HCT116 (cell line): ENCODE measurements around the gene SCN3A. TPM values are rescaled to one million over a fixed set of nuclear protein-coding genes. Genes with fewer than 3 reads are reported as not detected.

ENCODE experiments used
- ATAC-seq: fragments of 200-7000 bp; cut with Tn5 transposase; 2 replicates; pipeline ENCODE4 v1.9.1; 2020; ENCODE audit warnings: mild to moderate bottlenecking, moderate library complexity
- BruUV-seq: library from RNA; stranded (reverse); fragments of 400-500 nt; replicated peaks from 2 replicates; lab custom pipeline; 2021; lab: Mats Ljungman, UMichigan
- CTCF ChIA-PET: fragments of 300-600 bp; sonication (Branson Sonifier 250); formaldehyde crosslinking; loops from one replicate; lab custom pipeline; 2021; ENCODE audit warnings: antibody characterized with exemption; lab: Charles Lee
- POLR2A ChIA-PET: fragments of 300-600, 350-600 bp; sonication (Branson Sonifier 250); formaldehyde crosslinking; loops from one replicate; lab custom pipeline; 2021; ENCODE audit warnings: antibody characterized with exemption; lab: Charles Lee
- RAD21 ChIA-PET, 2 experiments: fragments of 300-600 bp; sonication (Branson Sonifier 250); formaldehyde crosslinking; loops; one replicate each; lab custom pipeline; 2023; ENCODE audit warnings: low total read pairs in 2 of 2; ENCODE audit not compliant: uncharacterized antibody in 2 of 2, unreplicated experiment in 2 of 2, low non-redundant PET in 1 of 2; lab: Charles Lee
- DNase-seq: peaks from one replicate; pipeline ENCODE4 v3.0.0-alpha.2; 2010; ENCODE audit warnings: low read depth, low spot score
- H2AFZ ChIP-seq: fragments of 200-600 bp; shearing (Covaris generic), sonication (generic); 2 replicates; pipeline ENCODE4 v1.6.1; 2017; ENCODE audit warnings: low read depth, mixed run types, mixed read lengths, antibody characterized with exemption, low read length; ENCODE audit not compliant: poor library complexity, severe bottlenecking
- H3K27ac ChIP-seq: 2 replicates; pipeline ENCODE4 v1.5.1; 2012; ENCODE audit warnings: low read depth, low read length
- H3K27me3 ChIP-seq: fragments of 200-600 bp; sonication (generic); 2 replicates; pipeline ENCODE4 v1.6.1; 2016; ENCODE audit warnings: mixed run types, low read length, mixed read lengths; ENCODE audit not compliant: insufficient read depth
- H3K36me3 ChIP-seq, 2 experiments: fragments of 200-500 bp in 1 of 2; fragments of 200-600 bp in 1 of 2; sonication (Bioruptor generic) in 1 of 2; sonication (generic) in 1 of 2; 2 replicates each; pipeline versions ENCODE4 v1.5.1 to v1.6.1; 2014 to 2016; ENCODE audit warnings: low read length in 2 of 2, inconsistent platforms in 1 of 2, mixed read lengths in 1 of 2, mixed run types in 1 of 2; ENCODE audit not compliant: insufficient read depth in 2 of 2, control insufficient read depth in 1 of 2
- H3K4me1 ChIP-seq, 2 experiments: fragments of 200-600 bp in 1 of 2; sonication (generic) in 1 of 2; 2 replicates each; pipeline versions ENCODE4 v1.5.1 to v1.6.1; 2012 to 2017; ENCODE audit warnings: low read length in 2 of 2, inconsistent platforms in 1 of 2, mild to moderate bottlenecking in 1 of 2, mixed read lengths in 1 of 2, mixed run types in 1 of 2, moderate library complexity in 1 of 2; ENCODE audit not compliant: insufficient read depth in 2 of 2, control insufficient read depth in 1 of 2
- H3K4me2 ChIP-seq: fragments of 200-600 bp; sonication (generic); 2 replicates; pipeline ENCODE4 v1.6.1; 2017; ENCODE audit warnings: mixed run types, low read length, mixed read lengths
- H3K4me3 ChIP-seq, 2 experiments: fragments of 200-600 bp in 1 of 2; sonication (generic) in 1 of 2; replicated peaks in 1 of 2; 2 replicates each; pipeline ENCODE4 v1.5.1; 2011 to 2016; ENCODE audit warnings: low read length in 2 of 2, control low read depth in 1 of 2, low read depth in 1 of 2, mild to moderate bottlenecking in 1 of 2, mixed read lengths in 1 of 2, mixed run types in 1 of 2
- H3K79me2 ChIP-seq: fragments of 200-600 bp; sonication (generic); 2 replicates; pipeline ENCODE4 v1.6.1; 2017; ENCODE audit warnings: mild to moderate bottlenecking, mixed run types, low read length, moderate library complexity, mixed read lengths; ENCODE audit not compliant: insufficient read depth
- H3K9ac ChIP-seq: fragments of 200-600 bp; sonication (generic); 2 replicates; pipeline ENCODE4 v1.6.1; 2016; ENCODE audit warnings: low read length, mixed read lengths
- H3K9me2 ChIP-seq: fragments of 200-600 bp; sonication (generic), shearing (Covaris generic); 2 replicates; pipeline ENCODE4 v1.6.1; 2017; ENCODE audit warnings: mixed run types, mild to moderate bottlenecking, moderate library complexity; ENCODE audit not compliant: insufficient read depth
- H3K9me3 ChIP-seq, 2 experiments: fragments of 200-500 bp in 1 of 2; fragments of 200-600 bp in 1 of 2; sonication (Bioruptor generic) in 1 of 2; sonication (generic) in 1 of 2; 2 replicates each; pipeline ENCODE4 v1.6.1; 2014 to 2017; ENCODE audit warnings: low read length in 2 of 2, mixed read lengths in 2 of 2, inconsistent platforms in 1 of 2, low read depth in 1 of 2, mild to moderate bottlenecking in 1 of 2, mixed run types in 1 of 2, moderate library complexity in 1 of 2; ENCODE audit not compliant: control insufficient read depth in 1 of 2, insufficient read depth in 1 of 2
- H4K20me1 ChIP-seq: fragments of 200-600 bp; sonication (generic), shearing (Covaris generic); 2 replicates; pipeline ENCODE4 v1.6.1; 2017; ENCODE audit warnings: mixed run types, mild to moderate bottlenecking, moderate library complexity; ENCODE audit not compliant: insufficient read depth
- ATF3 ChIP-seq: IDR thresholded peaks from 2 replicates; pipeline ENCODE4 v1.6.1; 2012
- CTCF ChIP-seq, 3 experiments: fragments of 200-600 bp in 1 of 3; sonication (generic) in 1 of 3; IDR thresholded peaks in 2 of 3; conservative IDR thresholded peaks in 1 of 3; 2 replicates each; pipeline ENCODE4 v1.5.1; 2012 to 2017; ENCODE audit warnings: low read depth in 2 of 3, low read length in 2 of 3, antibody characterized with exemption in 1 of 3, borderline replicate concordance in 1 of 3, control low read depth in 1 of 3, mild to moderate bottlenecking in 1 of 3, mixed read lengths in 1 of 3, mixed run types in 1 of 3, moderate library complexity in 1 of 3; ENCODE audit not compliant: insufficient read depth in 1 of 3
- ELF1 ChIP-seq: IDR thresholded peaks from 2 replicates; pipeline ENCODE4 v1.6.1; 2012; ENCODE audit warnings: low read depth, borderline replicate concordance
- EZH2 ChIP-seq: fragments of 200-600 bp; sonication (generic); IDR thresholded peaks from 2 replicates; pipeline ENCODE4 v1.6.1; 2017; ENCODE audit warnings: antibody characterized with exemption, mixed run types
- EZH2phosphoT487 ChIP-seq: fragments of 200-600 bp; IDR thresholded peaks from 2 replicates; pipeline ENCODE4 v1.6.1; 2018; ENCODE audit warnings: antibody characterized with exemption, borderline replicate concordance
- FOSL1 ChIP-seq: IDR thresholded peaks from 2 replicates; pipeline ENCODE4 v1.6.1; 2012; ENCODE audit warnings: low read depth
- JUND ChIP-seq: IDR thresholded peaks from 2 replicates; pipeline ENCODE4 v1.6.1; 2012
- MAX ChIP-seq: IDR thresholded peaks from 2 replicates; pipeline ENCODE4 v1.6.1; 2012
- RAD21 ChIP-seq: IDR thresholded peaks from 2 replicates; pipeline ENCODE4 v1.6.1; 2012; ENCODE audit warnings: low read depth, mild to moderate bottlenecking
- REST ChIP-seq: IDR thresholded peaks from 2 replicates; pipeline ENCODE4 v1.6.1; 2012; ENCODE audit warnings: low read depth
- SIN3A ChIP-seq: IDR thresholded peaks from 2 replicates; pipeline ENCODE4 v1.6.1; 2012; ENCODE audit warnings: low read depth
- SP1 ChIP-seq: IDR thresholded peaks from 2 replicates; pipeline ENCODE4 v1.6.1; 2012; ENCODE audit warnings: low read depth
- SRF ChIP-seq: IDR thresholded peaks from 2 replicates; pipeline ENCODE4 v1.6.1; 2012; ENCODE audit warnings: low read depth
- TCF7L2 ChIP-seq: IDR thresholded peaks from 2 replicates; pipeline ENCODE4 v1.7.0; 2011; ENCODE audit warnings: borderline replicate concordance, inconsistent platforms; ENCODE audit not compliant: insufficient read depth, insufficient read length; ENCODE audit errors: extremely low read depth
- YY1 ChIP-seq: IDR thresholded peaks from 2 replicates; pipeline ENCODE4 v1.6.1; 2011; ENCODE audit warnings: low read length, low read depth, moderate library complexity, mild to moderate bottlenecking; ENCODE audit not compliant: insufficient replicate concordance; ENCODE audit errors: extremely low read depth
- ZBTB33 ChIP-seq: IDR thresholded peaks from 2 replicates; pipeline ENCODE4 v1.6.1; 2011; ENCODE audit warnings: mild to moderate bottlenecking, low read length, moderate library complexity; ENCODE audit not compliant: insufficient replicate concordance; ENCODE audit errors: extremely low read depth
- ZFX ChIP-seq: fragments of 450-650 bp; IDR thresholded peaks from 2 replicates; pipeline ENCODE4 v1.6.1; 2017
- ZNF274 ChIP-seq: fragments of 200-500 bp; sonication (Bioruptor generic); IDR thresholded peaks from 2 replicates; pipeline ENCODE4 v1.6.1; 2014; ENCODE audit warnings: mild to moderate bottlenecking, low read depth, low read length, inconsistent platforms
- intact Hi-C: fragments of 100-400 bp; cut with micrococcal nuclease; formaldehyde crosslinking; loops from 2 replicates; pipeline ENCODE4 v1.10.0; 2022
- total RNA-seq: library from RNA; stranded (reverse); gene quantifications from one replicate; pipeline ENCODE4 v1.2.1, GENCODE V29; 2021; ENCODE audit not compliant: unreplicated experiment

The SCN3A gene
- total RNA-seq, 1 experiment from 2014 or later: not detected

- H2AFZ ChIP-seq: no peak overlapping the region
- no peaks in the 10 kb centered on the region for H3K36me3 ChIP-seq
- BruUV-seq: no TSS peak
- no peaks in the 10 kb centered on the region for H3K9me2 ChIP-seq
- no peak overlapping the region for H3K27ac ChIP-seq
- ATAC-seq (no peak), DNase-seq (no peak)
- no peaks in the 10 kb centered on the region for H3K9me3 ChIP-seq
- ChIA-PET CTCF (no interaction called here), RAD21 (no interaction called here), POLR2A (no interaction called here)
- H3K27me3 ChIP-seq: no peaks in the 10 kb centered on the region
- no peaks in the 10 kb centered on the region for H4K20me1 ChIP-seq
- H3K4me1 ChIP-seq: no peaks in the 10 kb centered on the region
- H3K9ac ChIP-seq: no peak overlapping the region
- no peaks in the 10 kb centered on the region for H3K79me2 ChIP-seq
- H3K4me3 ChIP-seq: no peak overlapping the region
- no peak for TF ChIP-seq JUND
- no peak for TF ChIP-seq ZNF274
- TF ChIP-seq SIN3A: no peak
- TF ChIP-seq EZH2: no peak
- TF ChIP-seq YY1: no peak
- no peak for TF ChIP-seq TCF7L2
- no peak for TF ChIP-seq SP1
- no peak for TF ChIP-seq ATF3
- no peak for TF ChIP-seq SRF
- no peak for TF ChIP-seq ZFX
- TF ChIP-seq RAD21: no peak
- no peak for TF ChIP-seq MAX
- TF ChIP-seq CTCF (IDR thresholded peaks at IDR 0.05 in 2 of 3, conservative IDR thresholded peaks at IDR 0.05 in 1 of 3; ENCODE audit: borderline replicate concordance in 1 of 3, insufficient read depth in 1 of 3, low read depth in 2 of 3, low read length in 2 of 3): no peak
- TF ChIP-seq EZH2phosphoT487: no peak
- TF ChIP-seq REST: no peak
- TF ChIP-seq ZBTB33: no peak
- no peak for TF ChIP-seq ELF1
- TF ChIP-seq FOSL1: no peak
- intact Hi-C loops: no loop called here
- H3K4me2 ChIP-seq: no peak overlapping the region
These were observed 149.2 kb downstream of the SCN3A start for GRCh38 chr2:165054652-165055051.
